Measurements from ENCODE around the gene EFCAB8. TPM values are rescaled to one million over a fixed set of nuclear protein-coding genes. Genes with fewer than 3 reads are reported as not detected.

EFCAB8 gene
- total RNA-seq, 1 experiment from 2014 or later = not detected

GRCh38 chr20:32870985-32871384, 12.3 kb downstream of the EFCAB8 start:
- Histone ChIP-seq H3K36me3 (ENCODE audit: low read depth, low read length) (no peaks in the 10 kb centered on the region), H4K20me1 (ENCODE audit: low read length) (no peaks in the 10 kb centered on the region), H3K27ac (ENCODE audit: low read length) (no peak overlapping the region), H3K27me3 (ENCODE audit: low read length) (no peaks in the 10 kb centered on the region), H3F3A (ENCODE audit: low read length, unreplicated experiment) (no peaks in the 10 kb centered on the region), H3K9me3 (ENCODE audit: low read length) (no peaks in the 10 kb centered on the region), H3K4me3 (ENCODE audit: low read length) (no peak overlapping the region), H3K9ac (ENCODE audit: low read length) (no peak overlapping the region), H2AFZ (ENCODE audit: low read length) (no peak overlapping the region), H3K4me2 (ENCODE audit: low read length) (no peak overlapping the region), H3K9me2 (replicated peaks; ENCODE audit: low read length) (no peaks in the 10 kb centered on the region), H3K4me1 (ENCODE audit: insufficient read depth, low read length) (no peaks in the 10 kb centered on the region), H3K79me2 (ENCODE audit: low read length) (no peaks in the 10 kb centered on the region)
- ATAC-seq (no peak), DNase-seq (no peak)
- ChIA-PET POLR2A (ENCODE audit: unreplicated experiment) (interaction anchor here (0.7 kb wide), 1 partner anchor 12 kb away, joined by 3 read pairs; the partner anchor contains the start of gene EFCAB8), CTCF (no interaction called here)
- no peak for TF ChIP-seq CTCF (conservative IDR thresholded peaks at IDR 0.05; ENCODE audit: low read depth, low read length)
- TF ChIP-seq EZH2phosphoT487 (IDR thresholded peaks at IDR 0.05; ENCODE audit: borderline replicate concordance, low read length) = no peak
- TF ChIP-seq EZH2 (IDR thresholded peaks at IDR 0.05; ENCODE audit: low read length, unreplicated experiment) = no peak
- intact Hi-C loops (cut with micrococcal nuclease) = no loop called here
- no TSS peak for BruUV-seq (replicated peaks)

GRCh38 chr20:32871627-32872160, 13.0 kb downstream of the EFCAB8 start:
- no peaks in the 10 kb centered on the region for H3K36me3 ChIP-seq (ENCODE audit: low read depth, low read length)
- H4K20me1 ChIP-seq (ENCODE audit: low read length) = no peaks in the 10 kb centered on the region
- ATAC-seq (no peak), DNase-seq (no peak)
- H2AFZ ChIP-seq (ENCODE audit: low read length) = no peak overlapping the region
- no peak overlapping the region for H3K27ac ChIP-seq (ENCODE audit: low read length)
- intact Hi-C loops (cut with micrococcal nuclease) = no loop called here
- no peak overlapping the region for H3K9ac ChIP-seq (ENCODE audit: low read length)
- H3K4me2 ChIP-seq (ENCODE audit: low read length) = no peak overlapping the region
- ChIA-PET CTCF (no interaction called here), POLR2A (ENCODE audit: unreplicated experiment) (interaction anchor here (0.7 kb wide), 1 partner anchor 13 kb away, joined by 3 read pairs; the partner anchor contains the start of gene EFCAB8)
- H3F3A ChIP-seq (ENCODE audit: low read length, unreplicated experiment) = no peaks in the 10 kb centered on the region
- no peaks in the 10 kb centered on the region for H3K9me2 ChIP-seq (replicated peaks; ENCODE audit: low read length)
- H3K4me1 ChIP-seq (ENCODE audit: insufficient read depth, low read length) = no peaks in the 10 kb centered on the region
- no peaks in the 10 kb centered on the region for H3K27me3 ChIP-seq (ENCODE audit: low read length)
- no peaks in the 10 kb centered on the region for H3K9me3 ChIP-seq (ENCODE audit: low read length)
- no peak overlapping the region for H3K4me3 ChIP-seq (ENCODE audit: low read length)
- no peaks in the 10 kb centered on the region for H3K79me2 ChIP-seq (ENCODE audit: low read length)
- no TSS peak for BruUV-seq (replicated peaks)
- TF ChIP-seq EZH2 (IDR thresholded peaks at IDR 0.05; ENCODE audit: low read length, unreplicated experiment) (no peak), EZH2phosphoT487 (IDR thresholded peaks at IDR 0.05; ENCODE audit: borderline replicate concordance, low read length) (no peak), CTCF (conservative IDR thresholded peaks at IDR 0.05; ENCODE audit: low read depth, low read length) (no peak)

- H3F3A ChIP-seq (ENCODE audit: low read length, unreplicated experiment) = no peaks in the 10 kb centered on the region
- no peak overlapping the region for H3K4me3 ChIP-seq (ENCODE audit: low read length)
- TF ChIP-seq CTCF (conservative IDR thresholded peaks at IDR 0.05; ENCODE audit: low read depth, low read length) (no peak), EZH2phosphoT487 (IDR thresholded peaks at IDR 0.05; ENCODE audit: borderline replicate concordance, low read length) (no peak), EZH2 (IDR thresholded peaks at IDR 0.05; ENCODE audit: low read length, unreplicated experiment) (no peak)
- ChIA-PET POLR2A (ENCODE audit: unreplicated experiment) (no interaction called here), CTCF (no interaction called here)
- no peaks in the 10 kb centered on the region for H3K36me3 ChIP-seq (ENCODE audit: low read depth, low read length)
- intact Hi-C loops (cut with micrococcal nuclease) = no loop called here
- H2AFZ ChIP-seq (ENCODE audit: low read length) = no peak overlapping the region
- no TSS peak for BruUV-seq (replicated peaks)
- no peak overlapping the region for H3K4me2 ChIP-seq (ENCODE audit: low read length)
- no peaks in the 10 kb centered on the region for H4K20me1 ChIP-seq (ENCODE audit: low read length)
- H3K79me2 ChIP-seq (ENCODE audit: low read length) = no peaks in the 10 kb centered on the region
- H3K9ac ChIP-seq (ENCODE audit: low read length) = no peak overlapping the region
- no peaks in the 10 kb centered on the region for H3K9me2 ChIP-seq (replicated peaks; ENCODE audit: low read length)
- H3K27ac ChIP-seq (ENCODE audit: low read length) = no peak overlapping the region
- no peak for ATAC-seq
- DNase-seq = no peak
- no peaks in the 10 kb centered on the region for H3K27me3 ChIP-seq (ENCODE audit: low read length)
- H3K4me1 ChIP-seq (ENCODE audit: insufficient read depth, low read length) = no peaks in the 10 kb centered on the region
- H3K9me3 ChIP-seq (ENCODE audit: low read length) = no peaks in the 10 kb centered on the region
Measured at GRCh38 chr20:32872266-32872665, 13.5 kb downstream of the EFCAB8 start.
